Measurements from ENCODE around the gene RALGPS2. TPM values are rescaled to one million over a fixed set of nuclear protein-coding genes. Genes with fewer than 3 reads are reported as not detected.
"Not testable (repeated sequence)": the region's sequence is repeated elsewhere in the genome, so short reads cannot be mapped to it uniquely, and the experiment has no call there.

Gene RALGPS2
- total and polyA plus RNA-seq, 12 donors: 2.5 to 36.7 (median 12.9) TPM

- H3K4me1 ChIP-seq (replicated peaks in 1 of 2): peaks cover 0 to 10% of the 10 kb centered on the region in 2 donors
- no peak for DNase-seq
- TF ChIP-seq POLR2A (IDR thresholded peaks at IDR 0.05) (no peak), CTCF (IDR thresholded peaks at IDR 0.05) (no peak)
- H3K27ac ChIP-seq: no peak overlapping the region
- no peaks in the 10 kb centered on the region for H3K36me3 ChIP-seq (replicated peaks in 1 of 2)
- H3K27me3 ChIP-seq: no peaks in the 10 kb centered on the region
- intact Hi-C loops (cut with DNase I): no loop called here
- H3K9me3 ChIP-seq (replicated peaks in 1 of 3): no peaks in the 10 kb centered on the region
- 91 to 96% (median 95%) methylated on average over 1 of the region's 1 CpG for WGBS, 4 donors
- H3K4me3 ChIP-seq: no peak overlapping the region
Measured at GRCh38 chr1:178740924-178741323, 15.9 kb downstream of the RALGPS2 start.

GRCh38 chr1:178743801-178744200 is 18.8 kb downstream of the RALGPS2 start:
- Histone ChIP-seq H3K4me3 (no peak overlapping the region), H3K36me3 (replicated peaks in 1 of 2) (no peaks in the 10 kb centered on the region), H3K9me3 (replicated peaks in 1 of 3) (no peaks in the 10 kb centered on the region), H3K27ac (no peak overlapping the region), H3K27me3 (no peaks in the 10 kb centered on the region), H3K4me1 (replicated peaks in 1 of 2) (peaks cover 0 to 10% of the 10 kb centered on the region in 2 donors)
- no peak for TF ChIP-seq POLR2A (IDR thresholded peaks at IDR 0.05)
- no peak for TF ChIP-seq CTCF (IDR thresholded peaks at IDR 0.05)
- WGBS, 4 donors: 76 to 84% (median 82%) methylated on average over 2 of the region's 2 CpGs
- intact Hi-C loops (cut with DNase I): no loop called here
- DNase-seq: no peak

- H3K36me3 ChIP-seq (replicated peaks in 1 of 2): no peaks in the 10 kb centered on the region
- TF ChIP-seq CTCF (IDR thresholded peaks at IDR 0.05) (no peak), POLR2A (IDR thresholded peaks at IDR 0.05) (no peak)
- peaks cover 0 to 4% of the 10 kb centered on the region in 2 donors for H3K4me1 ChIP-seq (replicated peaks in 1 of 2)
- no peaks in the 10 kb centered on the region for H3K9me3 ChIP-seq (replicated peaks in 1 of 3)
- DNase-seq: no peak
- H3K27me3 ChIP-seq: no peaks in the 10 kb centered on the region
- intact Hi-C loops (cut with DNase I): no loop called here
- H3K27ac ChIP-seq: no peak overlapping the region
- no peak overlapping the region for H3K4me3 ChIP-seq
- WGBS, 4 donors: 72 to 81% (median 79%) methylated on average over 2 of the region's 2 CpGs
Measured at GRCh38 chr1:178745260-178745659, 20.2 kb downstream of the RALGPS2 start.

GRCh38 chr1:178746345-178746744 is 21.3 kb downstream of the RALGPS2 start:
- TF ChIP-seq POLR2A (IDR thresholded peaks at IDR 0.05): no peak
- no peak for TF ChIP-seq CTCF (IDR thresholded peaks at IDR 0.05)
- Histone ChIP-seq H3K27ac (no peak overlapping the region), H3K4me3 (no peak overlapping the region), H3K36me3 (replicated peaks in 1 of 2) (no peaks in the 10 kb centered on the region), H3K27me3 (no peaks in the 10 kb centered on the region), H3K9me3 (replicated peaks in 1 of 3) (no peaks in the 10 kb centered on the region), H3K4me1 (replicated peaks in 1 of 2) (no peaks in the 10 kb centered on the region)
- intact Hi-C loops (cut with DNase I): no loop called here
- no peak for DNase-seq
- 90 to 99% (median 96%) methylated on average over 2 of the region's 2 CpGs for WGBS, 4 donors

GRCh38 chr1:178747361-178747760 is 22.3 kb downstream of the RALGPS2 start:
- H3K9me3 ChIP-seq (replicated peaks in 1 of 3); intact Hi-C loops (cut with DNase I); H3K27ac ChIP-seq; DNase-seq; H3K36me3 ChIP-seq (replicated peaks in 1 of 2); H3K4me1 ChIP-seq (replicated peaks in 1 of 2); H3K27me3 ChIP-seq; H3K4me3 ChIP-seq: not testable (repeated sequence)
- WGBS, 4 donors: 95 to 100% (median 99%) methylated on average over 3 of the region's 3 CpGs

Measured in adrenal gland (tissue), 12 donors.